SHP77 (cell line): Measurements from ENCODE around the gene ACER2.
"Not testable (repeated sequence)": the region's sequence is repeated elsewhere in the genome, so short reads cannot be mapped to it uniquely, and the experiment has no call there.

ENCODE experiments used
- DNase-seq, 2 experiments: peaks; one replicate each; lab custom pipeline; 2025; lab: John Stamatoyannopoulos, UW

The ACER2 gene

GRCh38 chr9:19408693-19409400 is at the start of gene ACER2:
Gene ACER2 (plus strand): TSS chr9:19409009. CDS start chr9:19409085, 76 bp downstream.
- DNase-seq = peak; percentile 75 to 80

- DNase-seq = no peak
Observed at GRCh38 chr9:19369107-19369506, 39.7 kb upstream of the ACER2 start.

- no peak for DNase-seq
Observed at GRCh38 chr9:19371942-19372341, 36.9 kb upstream of the ACER2 start.

GRCh38 chr9:19372567-19372966 is 36.2 kb upstream of the ACER2 start:
- no peak for DNase-seq

- DNase-seq = no peak
Observed at GRCh38 chr9:19373527-19373926, 35.3 kb upstream of the ACER2 start.

GRCh38 chr9:19375538-19375937 is 33.3 kb upstream of the ACER2 start:
- DNase-seq = no peak

- no peak for DNase-seq
Observed at GRCh38 chr9:19376931-19377330, 31.9 kb upstream of the ACER2 start.

- DNase-seq = no peak
Observed at GRCh38 chr9:19378164-19378563, 30.6 kb upstream of the ACER2 start.

- no peak for DNase-seq
Observed at GRCh38 chr9:19378647-19379046, 30.2 kb upstream of the ACER2 start.

GRCh38 chr9:19379283-19379682 is 29.5 kb upstream of the ACER2 start:
- DNase-seq = no peak

GRCh38 chr9:19379697-19380046 is 29.1 kb upstream of the ACER2 start:
- no peak for DNase-seq

GRCh38 chr9:19380826-19381075 is 28.1 kb upstream of the ACER2 start:
- DNase-seq = no peak

GRCh38 chr9:19381656-19382055 is 27.2 kb upstream of the ACER2 start:
- DNase-seq = no peak

- DNase-seq = not testable (repeated sequence)
Observed at GRCh38 chr9:19385212-19385611, 23.6 kb upstream of the ACER2 start.

GRCh38 chr9:19385786-19386501 is 22.9 kb upstream of the ACER2 start:
- DNase-seq = no peak

- DNase-seq = no peak
Observed at GRCh38 chr9:19386502-19387044, 22.2 kb upstream of the ACER2 start.

- DNase-seq = no peak
Observed at GRCh38 chr9:19387317-19387716, 21.5 kb upstream of the ACER2 start.

GRCh38 chr9:19389539-19389938 is 19.3 kb upstream of the ACER2 start:
- not testable (repeated sequence) for DNase-seq

- no peak for DNase-seq
Observed at GRCh38 chr9:19397845-19398244, 11.0 kb upstream of the ACER2 start.

- DNase-seq = not testable (repeated sequence)
Observed at GRCh38 chr9:19403231-19403630, 5.6 kb upstream of the ACER2 start.

- no peak for DNase-seq
Observed at GRCh38 chr9:19404283-19405075, 4.3 kb upstream of the ACER2 start.

GRCh38 chr9:19405771-19406170 is 3.0 kb upstream of the ACER2 start:
- no peak for DNase-seq

GRCh38 chr9:19408316-19408692 is 505 bp upstream of the ACER2 start:
- no peak for DNase-seq
